ENCODE results near the gene GRAP2.
"Not testable (repeated sequence)": the region's sequence is repeated elsewhere in the genome, so short reads cannot be mapped to it uniquely, and the experiment has no call there.

GRAP2 gene

DNA sequence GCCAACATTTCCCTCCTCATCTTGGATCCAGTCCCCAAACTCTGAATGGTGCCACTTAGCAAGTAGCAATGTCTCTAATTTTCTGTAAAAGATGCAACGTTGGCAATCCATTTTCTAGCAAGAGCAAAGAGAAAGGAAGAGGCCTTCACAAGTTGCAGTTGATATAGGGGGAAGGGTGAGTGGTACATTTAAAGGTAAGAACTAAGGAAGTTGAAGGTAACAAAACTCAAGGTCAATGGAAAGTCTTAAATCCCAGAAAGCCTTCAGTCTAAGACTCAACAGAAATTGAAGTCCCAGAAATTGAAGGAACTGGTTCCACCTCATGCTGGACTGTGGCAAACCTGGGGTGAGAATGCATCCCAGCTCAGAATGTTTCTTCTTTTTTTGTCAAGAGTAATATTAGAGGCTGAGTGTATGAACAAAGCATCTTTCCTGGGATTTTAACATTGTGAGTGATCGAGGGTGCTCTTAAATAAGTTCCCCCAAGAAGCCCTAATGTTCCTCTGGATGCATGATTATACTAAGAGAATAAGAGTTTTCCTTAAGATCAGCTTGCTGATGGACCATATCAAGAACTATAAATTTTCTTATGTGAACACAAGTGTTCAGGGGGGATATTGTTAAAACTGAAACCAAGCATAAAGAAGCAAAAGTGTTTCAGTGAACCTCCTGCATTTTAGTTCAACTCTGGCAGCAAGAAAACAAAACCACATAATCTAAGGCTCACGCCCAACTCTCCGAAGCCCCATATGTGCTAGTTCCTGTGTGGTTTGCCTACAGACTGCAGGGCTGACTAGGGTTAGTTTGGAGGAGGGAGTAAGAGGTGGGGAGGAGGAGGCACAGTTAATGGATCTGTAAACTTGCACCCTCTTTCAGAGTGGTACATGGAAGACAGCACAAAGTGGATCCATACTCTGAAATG lies at the start of gene GRAP2:
Gene GRAP2 (plus strand): TSS at position 779 of the 922 bp plus-strand sequence. CDS start 46,023 bp downstream, outside the sequence.
- no peak for FAIRE-seq

DNA sequence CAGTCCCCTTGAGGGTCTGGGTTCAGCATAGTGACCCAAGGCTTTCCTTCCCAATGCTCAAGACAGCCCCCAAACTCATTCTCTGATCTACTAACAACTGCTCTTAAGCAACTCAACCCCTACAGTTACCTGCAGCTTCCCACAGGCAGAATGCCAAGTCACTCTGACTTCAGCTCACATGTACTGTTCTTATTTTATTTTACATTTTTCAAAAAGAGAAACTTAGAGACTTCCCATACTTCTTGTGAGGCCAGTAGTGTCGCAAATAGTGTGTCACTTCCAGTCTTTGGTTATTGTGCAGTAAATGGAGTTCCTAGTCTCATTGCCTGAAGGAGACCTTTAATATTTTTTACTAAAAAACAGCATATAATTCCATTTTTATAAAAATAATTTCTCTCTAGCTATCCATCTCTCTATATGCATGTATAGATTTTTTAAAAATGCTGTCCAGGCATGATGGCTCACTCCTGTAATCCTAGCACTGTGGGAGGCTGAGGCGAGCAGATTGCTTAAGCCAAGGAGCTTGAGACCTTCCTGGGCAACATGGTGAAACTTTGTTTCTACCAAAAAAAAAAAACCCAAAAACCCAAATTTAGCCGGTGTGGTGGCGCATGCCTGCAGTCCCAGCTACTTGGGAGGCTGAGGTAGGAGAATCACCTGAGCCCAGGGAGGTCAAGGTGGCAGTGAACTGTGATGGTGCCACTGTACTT lies 49.1 kb upstream of the GRAP2 start:
- no peak for FAIRE-seq

DNA sequence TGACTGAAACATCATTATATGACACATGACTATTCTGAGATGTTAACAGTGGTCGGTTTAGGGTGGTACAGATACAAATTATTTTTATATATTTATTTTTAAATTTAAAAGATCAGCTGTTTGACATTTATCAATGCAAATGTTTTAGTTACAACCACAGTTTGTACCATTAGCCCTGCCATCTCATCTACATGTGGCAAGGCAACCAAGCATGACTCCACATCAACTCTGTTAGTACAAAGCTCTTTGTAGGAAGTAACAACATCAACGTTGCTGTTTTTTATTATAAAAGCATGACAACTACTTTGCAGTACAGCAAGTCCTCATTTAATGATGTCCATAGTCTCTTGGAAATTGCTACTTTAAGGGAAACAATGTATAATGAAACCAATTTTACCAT lies 48.1 kb upstream of the GRAP2 start:
- no peak for FAIRE-seq

DNA sequence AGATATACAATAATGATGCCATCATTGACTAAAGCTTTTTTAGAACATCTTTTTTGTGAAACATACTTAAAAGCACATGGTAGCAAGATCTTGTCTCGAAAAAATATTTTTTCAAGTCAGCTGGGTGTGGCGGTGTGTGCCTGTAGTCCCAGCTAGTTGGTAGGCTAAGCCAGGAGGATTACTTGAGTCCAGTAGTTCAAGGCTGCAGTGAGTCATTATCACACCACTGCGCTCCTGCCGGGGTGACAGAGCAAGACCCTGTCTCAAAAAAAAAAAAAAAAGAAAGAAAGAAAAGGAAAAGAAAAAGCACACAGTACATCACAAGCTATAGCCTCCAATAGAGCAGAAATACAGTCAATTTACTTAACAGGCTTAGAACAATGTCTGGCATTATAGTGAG lies 44.3 kb upstream of the GRAP2 start:
- FAIRE-seq: no peak

DNA sequence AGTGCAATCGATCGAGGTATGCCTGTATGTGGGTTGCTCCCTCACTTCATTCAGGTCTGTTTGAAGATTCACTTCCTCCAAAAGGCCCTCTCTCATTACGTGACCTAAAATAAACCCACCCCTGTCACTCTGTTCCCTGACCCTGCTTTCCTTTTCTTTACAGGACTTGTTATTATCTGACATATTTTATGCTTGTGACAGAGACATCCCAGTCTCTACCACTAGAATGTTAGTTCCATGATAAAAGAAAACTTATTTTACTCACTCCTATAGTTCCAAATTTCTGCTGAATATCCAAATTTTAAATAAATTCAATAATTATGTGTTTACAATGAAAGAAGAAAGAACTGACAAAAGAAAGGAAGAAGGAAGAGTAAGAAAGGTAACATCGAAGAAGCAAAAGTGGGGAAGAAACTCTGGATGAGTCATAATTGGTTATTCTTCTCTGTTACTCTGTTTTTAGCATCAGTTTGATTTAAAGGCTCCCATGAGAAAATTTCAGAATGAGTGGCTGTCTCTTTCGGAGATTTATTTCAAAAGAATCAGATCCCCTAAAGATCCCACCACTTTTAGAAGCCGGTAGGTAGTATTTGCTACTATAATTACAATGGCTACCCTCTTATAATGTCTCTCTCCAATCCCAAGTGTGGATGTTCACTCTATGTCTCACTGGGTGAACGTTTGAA lies 40.8 kb upstream of the GRAP2 start:
- no peak for FAIRE-seq

DNA sequence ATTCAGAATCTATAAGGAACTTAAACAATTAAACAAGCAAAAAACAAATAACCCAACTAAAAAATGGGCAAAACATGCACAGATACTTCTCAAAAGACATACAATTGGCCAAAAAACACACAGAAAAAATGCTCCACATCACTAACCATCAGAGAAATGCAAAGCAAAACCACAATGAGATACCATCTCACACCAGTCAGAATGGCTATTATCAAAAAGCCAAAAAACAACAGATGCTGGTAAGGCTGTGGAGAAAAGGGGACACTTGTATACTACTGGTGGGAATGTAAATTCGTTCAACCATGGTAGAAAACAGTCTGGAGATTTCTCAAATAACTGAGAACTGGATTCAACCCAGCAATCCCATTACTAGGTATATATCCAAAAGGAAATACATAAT lies 32.1 kb upstream of the GRAP2 start:
- no peak for FAIRE-seq

DNA sequence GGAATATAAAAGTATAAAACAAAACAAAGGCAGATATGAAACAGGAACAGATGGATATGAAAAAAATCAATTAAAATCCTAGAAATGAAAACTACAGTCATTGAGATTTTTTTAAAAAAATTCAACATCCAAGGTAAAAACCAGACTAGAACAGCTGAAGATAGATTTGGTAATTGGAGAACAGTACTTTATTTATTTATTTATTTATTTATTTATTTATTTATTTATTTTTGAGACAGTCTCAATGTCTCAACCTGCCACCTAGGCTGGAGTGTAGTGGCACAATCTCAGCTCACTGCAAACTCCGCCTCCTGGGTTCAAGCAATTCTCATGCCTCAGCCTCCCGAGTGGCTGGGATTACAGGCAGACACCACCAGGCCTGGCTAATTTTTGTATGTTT lies 31.1 kb upstream of the GRAP2 start:
- peak; percentile 64 for FAIRE-seq

DNA sequence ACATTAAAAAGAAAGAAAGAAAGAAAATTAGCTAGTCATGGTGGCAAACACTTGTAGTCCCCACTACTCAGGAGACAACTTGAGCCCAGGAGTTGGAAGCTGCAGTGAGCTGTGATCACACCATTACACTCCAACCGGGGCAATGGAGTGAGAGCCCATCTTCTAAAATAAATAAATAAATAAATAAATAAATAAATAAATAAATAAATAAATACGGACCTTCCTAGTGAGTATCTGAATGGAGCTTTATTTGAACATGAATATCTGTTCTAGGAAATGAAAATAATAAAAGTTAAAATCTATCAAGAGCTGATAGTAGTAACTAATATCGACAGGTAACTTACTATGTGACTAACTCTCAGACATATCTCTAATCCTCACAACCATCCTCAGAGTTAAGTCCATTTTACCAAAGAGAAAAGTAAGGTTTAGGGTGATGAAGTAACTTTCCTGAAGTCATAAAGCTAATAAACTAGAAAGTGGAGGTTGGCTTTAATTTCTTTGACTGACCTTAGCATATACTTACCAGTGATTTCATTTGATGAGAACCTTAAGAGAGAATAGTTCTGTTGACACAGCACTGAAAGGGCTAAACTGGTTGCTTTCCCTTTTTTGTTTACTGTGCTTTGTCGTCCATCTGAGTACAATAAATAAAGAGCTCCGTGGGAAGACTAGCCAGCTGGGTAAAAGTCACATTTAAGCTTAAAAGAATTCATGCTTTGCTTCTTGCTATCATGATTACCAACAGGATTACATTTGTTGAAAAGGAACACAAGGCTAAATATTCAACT lies 29.7 kb upstream of the GRAP2 start:
- FAIRE-seq: no peak

DNA sequence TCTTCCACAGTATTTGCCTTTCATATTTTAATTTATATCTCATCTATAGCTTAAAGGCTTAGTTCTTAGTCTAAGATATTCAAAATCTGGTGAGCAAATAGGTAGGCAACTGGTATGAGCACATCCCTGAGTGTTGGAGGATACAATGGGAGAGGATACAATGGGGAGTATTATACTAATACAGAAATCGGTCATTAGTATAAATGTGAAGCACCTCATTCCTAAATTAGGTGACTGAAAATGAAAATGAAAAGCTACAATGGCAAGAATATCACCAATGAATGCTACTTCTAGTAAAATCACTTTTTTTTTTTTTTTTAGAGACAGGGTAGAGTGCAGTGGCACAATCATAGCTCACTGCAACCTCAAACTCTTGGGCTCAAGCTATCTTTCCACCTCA lies 28.3 kb upstream of the GRAP2 start:
- FAIRE-seq: no peak

DNA sequence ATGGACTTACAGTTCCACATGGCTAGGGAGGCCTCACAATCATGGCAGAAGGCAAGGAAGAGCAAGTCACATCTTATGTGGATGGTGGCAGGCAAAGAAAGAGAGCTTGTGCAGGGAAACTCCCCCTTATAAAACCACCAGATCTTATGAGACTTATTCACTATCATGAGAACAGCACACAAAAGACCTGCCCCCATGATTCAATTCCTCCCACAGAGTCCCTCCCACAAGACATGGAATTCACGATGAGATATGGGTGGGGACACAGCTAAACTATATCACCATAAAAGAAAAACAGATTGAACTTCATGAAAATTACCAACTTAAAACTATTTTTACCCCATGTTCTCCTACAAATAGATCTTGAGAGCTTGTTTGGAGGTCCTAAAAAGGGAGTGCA lies 26.9 kb upstream of the GRAP2 start:
- FAIRE-seq: no peak

DNA sequence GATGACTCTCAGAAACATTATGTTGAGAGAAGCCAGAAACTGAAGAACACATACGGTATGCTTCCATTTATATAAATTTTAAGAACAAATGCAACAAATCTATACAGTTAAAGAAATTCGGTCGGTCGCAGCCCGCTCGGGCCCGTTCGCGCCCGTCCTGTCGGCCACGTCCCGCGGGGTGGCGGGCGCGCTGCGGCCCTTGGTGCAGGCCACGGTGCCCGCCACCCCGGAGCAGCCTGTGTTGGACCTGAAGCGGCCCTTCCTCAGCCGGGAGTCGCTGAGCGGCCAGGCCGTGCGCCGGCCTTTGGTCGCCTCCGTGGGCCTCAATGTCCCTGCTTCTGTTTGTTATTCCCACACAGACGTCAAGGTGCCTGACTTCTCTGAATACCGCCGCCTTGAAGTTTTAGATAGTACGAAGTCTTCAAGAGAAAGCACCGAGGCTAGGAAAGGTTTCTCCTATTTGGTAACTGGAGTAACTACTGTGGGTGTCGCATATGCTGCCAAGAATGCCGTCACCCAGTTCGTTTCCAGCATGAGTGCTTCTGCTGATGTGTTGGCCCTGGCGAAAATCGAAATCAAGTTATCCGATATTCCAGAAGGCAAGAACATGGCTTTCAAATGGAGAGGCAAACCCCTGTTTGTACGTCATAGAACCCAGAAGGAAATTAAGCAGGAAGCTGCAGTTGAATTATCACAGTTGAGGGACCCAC lies 25.6 kb upstream of the GRAP2 start:
- not testable (repeated sequence) for FAIRE-seq

DNA sequence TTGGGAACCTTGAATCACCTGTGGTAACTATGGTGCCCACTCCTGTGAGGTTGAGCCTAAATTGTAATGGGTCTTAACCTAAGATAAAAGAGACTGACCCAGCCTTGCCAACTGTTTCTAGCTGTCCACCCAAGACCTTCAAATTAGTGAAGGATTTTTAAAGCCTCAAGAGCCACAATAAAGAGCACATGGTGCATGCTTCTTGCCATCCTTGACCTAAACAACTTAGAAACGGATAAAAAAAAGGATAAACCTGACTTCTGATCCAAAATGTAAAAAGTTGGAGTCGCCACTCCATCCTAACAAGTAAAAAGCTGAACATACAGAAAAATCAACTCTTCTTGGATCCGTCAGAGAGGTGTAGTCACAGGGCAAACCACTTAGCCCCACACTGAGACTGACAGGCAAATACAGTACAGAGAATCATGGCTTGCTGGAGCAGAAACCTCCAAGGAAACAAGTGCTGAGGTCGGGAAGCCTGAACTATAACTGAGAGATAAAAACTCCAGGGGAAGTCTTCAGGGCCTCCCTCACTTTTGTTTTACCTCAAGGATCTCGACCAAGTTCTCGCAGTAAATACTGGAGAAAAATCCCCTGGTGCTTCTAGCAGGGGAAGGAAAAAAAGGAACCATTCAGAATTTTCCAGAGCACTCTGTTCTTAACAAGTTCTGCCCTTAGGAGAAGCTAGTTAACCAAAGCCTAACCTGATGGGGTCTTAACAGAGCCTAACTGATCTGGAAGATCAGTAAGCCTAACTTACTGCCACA lies 23.6 kb upstream of the GRAP2 start:
- FAIRE-seq: no peak

DNA sequence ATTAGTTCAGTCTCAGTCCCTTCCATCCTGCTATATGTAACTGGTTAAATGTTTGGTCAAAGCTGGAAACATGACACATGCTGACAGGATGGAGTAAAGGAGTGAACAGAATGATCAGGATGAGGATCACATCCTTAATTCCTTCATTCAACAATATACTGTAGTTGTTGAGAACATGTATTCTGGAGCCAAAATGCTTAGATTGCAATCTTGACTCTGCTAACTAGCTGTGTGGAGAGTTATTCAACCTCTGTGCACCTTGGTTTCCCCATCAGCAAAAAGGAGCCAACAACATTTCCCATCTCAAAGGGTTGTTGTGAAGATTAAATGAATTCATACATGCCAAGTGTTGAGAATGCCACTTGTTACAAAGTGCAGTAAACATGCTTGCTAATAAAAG lies 20.2 kb upstream of the GRAP2 start:
- no peak for FAIRE-seq

DNA sequence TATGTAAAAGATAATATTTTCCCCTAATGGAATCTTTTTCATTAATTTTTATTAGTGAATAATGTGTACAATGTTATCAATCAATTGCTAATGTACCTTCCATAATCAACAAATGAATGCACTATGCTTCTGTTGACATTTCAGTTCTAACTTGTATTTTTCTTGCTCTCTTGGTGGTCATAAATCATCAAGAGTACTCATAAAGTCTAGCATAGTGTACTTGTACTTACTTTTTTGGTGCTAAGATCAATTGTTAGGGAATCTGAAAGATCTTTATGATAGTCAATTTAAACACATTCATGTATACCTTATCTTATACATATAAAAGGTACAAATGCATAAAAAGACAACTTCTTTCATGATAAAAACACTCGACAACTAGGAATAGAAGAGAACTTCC lies 17.8 kb upstream of the GRAP2 start:
- no peak for FAIRE-seq

DNA sequence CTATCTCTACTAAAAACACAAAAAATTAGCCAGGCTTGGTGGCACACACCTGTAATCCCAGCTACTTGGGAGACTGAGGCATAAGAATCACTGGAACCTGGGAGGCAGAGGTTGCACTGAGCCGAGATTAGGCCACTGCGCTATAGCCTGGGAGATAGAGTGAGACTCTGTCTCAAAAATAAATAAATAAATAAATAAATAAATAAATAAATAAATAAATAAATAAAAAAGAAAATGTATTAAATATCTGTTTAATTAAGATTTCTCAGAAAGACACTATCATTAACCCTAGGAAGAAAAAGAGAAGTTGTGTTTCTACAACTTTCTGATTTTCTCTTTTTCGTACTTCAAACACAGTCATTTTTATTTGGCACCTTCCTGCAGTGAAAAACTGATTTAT lies 11.0 kb upstream of the GRAP2 start:
- FAIRE-seq: not testable (repeated sequence)

DNA sequence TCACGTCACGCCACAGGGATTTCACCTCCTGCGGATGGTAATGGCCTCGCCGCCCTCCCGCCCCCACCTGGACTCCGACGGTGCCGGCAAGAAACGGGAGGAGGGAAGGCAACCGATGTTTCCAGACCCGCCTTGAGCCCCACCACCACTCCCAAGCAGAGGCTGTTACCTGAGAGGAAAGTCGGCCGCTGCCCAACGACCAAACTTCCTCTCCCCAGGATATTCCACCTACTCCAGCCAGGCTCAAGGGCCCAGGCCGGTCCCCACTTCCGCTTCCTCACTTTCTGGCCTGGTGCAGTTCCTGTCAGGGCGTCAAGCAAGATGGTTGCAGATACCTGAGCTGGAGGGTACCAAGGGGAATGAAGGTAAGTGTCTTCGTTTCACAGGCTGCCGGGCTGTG lies 7.4 kb upstream of the GRAP2 start, which contains the start of gene ENTHD1:
Gene ENTHD1 (minus strand): TSS at position 235 of the 400 bp plus-strand sequence. CDS start 6,012 bp downstream, outside the sequence.
- FAIRE-seq: no peak

DNA sequence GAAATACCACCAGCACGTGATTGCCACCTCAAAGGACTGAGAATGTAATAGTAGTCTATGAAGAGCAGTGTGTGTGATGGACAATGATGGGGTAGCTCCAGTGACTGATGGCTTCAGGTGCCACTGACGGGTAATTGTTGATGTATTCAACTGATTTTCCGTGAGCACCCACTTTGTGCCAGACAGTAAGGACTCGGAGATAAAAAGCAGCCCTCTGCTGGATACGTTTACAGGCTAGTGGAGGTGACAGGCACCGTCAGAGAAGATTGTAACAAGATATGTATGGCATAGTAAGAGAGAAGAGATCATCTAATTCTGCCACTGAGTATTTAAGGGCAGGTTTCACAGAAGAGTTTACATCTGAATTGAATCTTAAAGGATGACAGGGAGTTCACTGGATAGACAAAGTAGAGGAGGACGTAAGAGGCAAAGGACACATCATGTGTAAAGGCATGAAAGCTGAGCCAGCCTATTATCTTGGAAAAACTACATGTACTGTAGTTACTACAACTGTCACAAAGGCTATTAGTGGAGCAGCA lies 6.3 kb upstream of the GRAP2 start:
- FAIRE-seq: no peak

DNA sequence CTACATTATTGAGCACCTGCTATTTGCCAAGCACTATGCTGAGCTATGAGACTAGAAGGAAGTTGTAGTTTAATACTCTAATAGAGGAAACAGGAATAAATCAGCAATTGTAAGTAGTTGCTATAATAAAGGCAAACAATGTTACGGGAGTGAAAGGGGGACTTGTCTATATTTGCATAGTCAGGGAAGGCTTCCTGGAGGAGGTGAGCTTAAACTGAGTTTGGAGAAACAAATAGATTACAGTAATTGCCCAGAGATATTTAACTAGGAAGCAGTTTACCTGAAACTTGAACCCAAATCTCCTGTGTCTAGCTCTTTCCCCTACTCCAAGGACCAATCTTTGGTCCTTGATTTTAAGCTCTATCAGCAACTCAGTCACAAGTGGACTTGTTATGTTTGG lies 5.2 kb upstream of the GRAP2 start:
- FAIRE-seq: no peak

DNA sequence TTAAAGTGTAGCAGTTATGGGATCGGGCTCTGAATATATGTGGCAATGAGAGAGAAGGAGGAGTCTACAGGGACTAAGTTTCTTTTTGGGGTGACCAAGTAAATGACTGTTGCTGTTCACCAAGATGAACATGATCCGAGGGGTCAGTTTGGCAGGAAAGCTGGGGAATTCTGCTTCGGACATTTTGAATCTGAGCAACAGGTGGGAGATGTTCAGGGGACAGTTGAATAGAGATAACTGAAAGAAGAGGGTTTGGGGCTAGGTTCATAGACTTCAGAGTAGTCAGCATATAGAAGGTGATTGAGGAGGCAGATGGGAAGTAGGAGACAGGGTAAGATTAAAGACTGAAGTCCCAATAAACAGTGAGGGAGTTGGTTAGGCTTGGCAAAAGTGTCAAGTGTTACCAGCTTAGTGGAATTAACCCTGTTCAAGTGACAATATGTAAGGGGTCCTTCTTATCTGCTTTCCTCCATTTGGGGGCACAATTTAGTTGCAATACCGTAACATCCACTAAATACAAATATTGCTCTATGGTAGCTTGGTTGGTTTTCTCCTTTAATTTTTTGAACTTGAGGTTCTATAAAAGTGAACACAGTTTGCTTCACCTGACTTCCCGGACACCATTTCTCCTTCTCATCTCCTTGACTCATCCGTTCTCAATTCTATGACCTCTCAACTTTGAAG lies 4.4 kb upstream of the GRAP2 start:
- no peak for FAIRE-seq

DNA sequence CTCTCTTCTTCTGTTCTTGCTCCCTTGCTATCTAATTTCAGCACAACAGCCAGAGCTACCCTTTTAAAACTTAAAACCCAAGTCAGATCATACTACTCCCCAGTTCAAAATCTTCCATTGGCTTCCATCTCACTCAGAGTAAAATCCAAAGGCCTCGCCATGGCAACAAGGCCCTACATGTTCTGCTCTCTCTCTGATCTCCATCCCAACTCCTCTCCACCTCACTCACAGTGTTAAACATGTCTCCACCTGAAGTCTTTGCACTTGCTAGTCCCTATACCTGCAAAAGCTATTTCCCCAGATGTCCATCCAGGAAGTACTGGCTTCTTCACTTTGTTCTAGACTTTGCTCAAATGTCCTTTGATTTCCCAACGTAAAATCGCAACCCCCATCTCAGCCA lies 3.0 kb upstream of the GRAP2 start:
- FAIRE-seq: no peak
